Liver (tissue), 9 donors: Measurements from ENCODE around the gene LANCL3. TPM values are rescaled to one million over a fixed set of nuclear protein-coding genes. Genes with fewer than 3 reads are reported as not detected.

Experiments
- DNase-seq: peaks from one replicate; pipeline ENCODE4 v3.0.0-alpha.2; 2017; ENCODE audit warnings: low spot score
- H3K27ac ChIP-seq, 2 donors: one replicate each; pipeline ENCODE4 v1.7.0; 2013; ENCODE audit warnings: inconsistent platforms in 2 of 2, low read length in 2 of 2, control low read depth in 1 of 2, low read depth in 1 of 2, mild to moderate bottlenecking in 1 of 2
- H3K27me3 ChIP-seq, 4 donors: one replicate each; pipeline versions ENCODE4 v1.6.1 to v1.7.0; 2013; ENCODE audit warnings: low read length in 3 of 4, inconsistent platforms in 1 of 4, mild to moderate bottlenecking in 1 of 4, moderate library complexity in 1 of 4; ENCODE audit not compliant: control insufficient read depth in 4 of 4, insufficient read depth in 4 of 4
- H3K36me3 ChIP-seq, 4 donors: one replicate each; pipeline versions ENCODE4 v1.6.1 to v1.7.0; 2013; ENCODE audit warnings: low read length in 3 of 4, mild to moderate bottlenecking in 3 of 4, low read depth in 1 of 4, moderate library complexity in 1 of 4; ENCODE audit not compliant: control insufficient read depth in 4 of 4, insufficient read depth in 3 of 4
- H3K4me1 ChIP-seq, 4 donors: one replicate each; pipeline versions ENCODE4 v1.6.1 to v1.7.0; 2013; ENCODE audit warnings: low read length in 3 of 4, mild to moderate bottlenecking in 3 of 4, moderate library complexity in 1 of 4; ENCODE audit not compliant: control insufficient read depth in 4 of 4, insufficient read depth in 4 of 4
- H3K4me3 ChIP-seq, 3 donors: one replicate each; pipeline versions ENCODE4 v1.6.1 to v1.7.0; 2013; ENCODE audit warnings: low read length in 3 of 3, control low read depth in 1 of 3, low read depth in 1 of 3, mild to moderate bottlenecking in 1 of 3
- H3K9ac ChIP-seq, 2 donors: one replicate each; pipeline ENCODE4 v1.7.0; 2013; ENCODE audit warnings: low read length in 2 of 2, mild to moderate bottlenecking in 2 of 2, moderate library complexity in 2 of 2, control low read depth in 1 of 2, low read depth in 1 of 2
- H3K9me3 ChIP-seq, 4 donors: one replicate each; pipeline versions ENCODE4 v1.6.1 to v1.7.0; 2013; ENCODE audit warnings: low read length in 3 of 4; ENCODE audit not compliant: control insufficient read depth in 4 of 4
- EGR1 ChIP-seq, 2 donors: IDR thresholded peaks; 2 replicates each; pipeline ENCODE4 v1.6.1; 2016 to 2018; ENCODE audit warnings: antibody characterized with exemption in 2 of 2, low read depth in 2 of 2
- FOXA1 ChIP-seq: IDR thresholded peaks from 2 replicates; pipeline ENCODE4 v1.6.1; 2016; ENCODE audit warnings: antibody characterized with exemption
- FOXA2 ChIP-seq: IDR thresholded peaks from 2 replicates; pipeline ENCODE4 v1.6.1; 2016; ENCODE audit warnings: antibody characterized with exemption
- GABPA ChIP-seq, 2 donors: IDR thresholded peaks in 1 of 2; conservative IDR thresholded peaks in 1 of 2; 2 replicates each; pipeline ENCODE4 v1.6.1; 2016; ENCODE audit warnings: antibody characterized with exemption in 2 of 2, mild to moderate bottlenecking in 1 of 2, moderate library complexity in 1 of 2
- HNF4A ChIP-seq, 2 donors: conservative IDR thresholded peaks; 2 replicates each; pipeline ENCODE4 v1.6.1; 2016; ENCODE audit warnings: antibody characterized with exemption in 2 of 2, mild to moderate bottlenecking in 2 of 2
- JUND ChIP-seq, 2 donors: IDR thresholded peaks; 2 replicates each; pipeline ENCODE4 v1.6.1; 2016; ENCODE audit warnings: antibody characterized with exemption in 2 of 2
- NR2F2 ChIP-seq: IDR thresholded peaks from 2 replicates; pipeline ENCODE4 v1.6.1; 2016; ENCODE audit warnings: antibody characterized with exemption
- RAD21 ChIP-seq, 2 donors: IDR thresholded peaks; 2 replicates each; pipeline ENCODE4 v1.6.1; 2016; ENCODE audit warnings: antibody characterized with exemption in 2 of 2, mild to moderate bottlenecking in 2 of 2
- RXRA ChIP-seq, 2 donors: IDR thresholded peaks; 2 replicates each; pipeline ENCODE4 v1.6.1; 2017 to 2018; ENCODE audit warnings: antibody characterized with exemption in 2 of 2, mild to moderate bottlenecking in 1 of 2
- SP1 ChIP-seq: IDR thresholded peaks from 2 replicates; pipeline ENCODE4 v1.6.1; 2018; ENCODE audit warnings: antibody characterized with exemption, mild to moderate bottlenecking
- TAF1 ChIP-seq: conservative IDR thresholded peaks from 2 replicates; pipeline ENCODE4 v1.6.1; 2016; ENCODE audit warnings: antibody characterized with exemption, mild to moderate bottlenecking
- YY1 ChIP-seq: IDR thresholded peaks from 2 replicates; pipeline ENCODE4 v1.6.1; 2016; ENCODE audit warnings: antibody characterized with exemption, mild to moderate bottlenecking
- WGBS: extraction: QIAGEN DNeasy Blood & Tissue Kit; methylation state at CpG from one replicate; pipeline ENCODE4 v1.1.7; 2013; 5-methylcytosine and 5-hydroxymethylcytosine counted together
- polyA plus RNA-seq, 2 donors: library from polyadenylated mRNA; stranded (reverse) in 1 of 2; unstranded in 1 of 2; fragments of 200-250 nt in 1 of 2; fragments of >200 nt in 1 of 2; fragmentation: Nextera tagmentation in 1 of 2; extraction: Ambion mirVana in 1 of 2; gene quantifications; one replicate each; pipeline versions ENCODE4 v1.2.1 to v1.2.3, GENCODE V29; 2013 to 2015
- total RNA-seq, 2 donors: library from RNA; depleted of rRNA; stranded (reverse); fragments of >200 nt; gene quantifications; one replicate each; pipeline ENCODE4 v1.2.3, GENCODE V29; 2014
- TF ChIP-seq, protein P1 (sequence below): fragments of 150-350 bp; IDR thresholded peaks from 2 replicates; pipeline ENCODE4 v1.5.1; 2017; ENCODE audit warnings: improper control_type of control experiment, low read depth, low read length; ENCODE audit not compliant: missing input control
- TF ChIP-seq, protein P2 (sequence below): IDR thresholded peaks from 2 replicates; pipeline ENCODE4 v1.6.1; 2016; ENCODE audit warnings: antibody characterized with exemption
- TF ChIP-seq, protein P3 (sequence below): IDR thresholded peaks from 2 replicates; pipeline ENCODE4 v1.6.1; 2016; ENCODE audit warnings: antibody characterized with exemption
- TF ChIP-seq, protein P4 (sequence below): IDR thresholded peaks from 2 replicates; pipeline ENCODE4 v1.6.1; 2016; ENCODE audit warnings: antibody characterized with exemption
- TF ChIP-seq, protein P5 (sequence below): IDR thresholded peaks from 2 replicates; pipeline ENCODE4 v1.6.1; 2016; ENCODE audit warnings: antibody characterized with exemption, mild to moderate bottlenecking
- donor health status: healthy.
- donor health status: healthy.
- donor health status: healthy.
- donor health status: healthy.
- donor health status: healthy.

The LANCL3 gene
- total and polyA plus RNA-seq, 4 donors: under 0.01 to 2.1 (median 0.01) TPM; not detected in 1

DNA sequence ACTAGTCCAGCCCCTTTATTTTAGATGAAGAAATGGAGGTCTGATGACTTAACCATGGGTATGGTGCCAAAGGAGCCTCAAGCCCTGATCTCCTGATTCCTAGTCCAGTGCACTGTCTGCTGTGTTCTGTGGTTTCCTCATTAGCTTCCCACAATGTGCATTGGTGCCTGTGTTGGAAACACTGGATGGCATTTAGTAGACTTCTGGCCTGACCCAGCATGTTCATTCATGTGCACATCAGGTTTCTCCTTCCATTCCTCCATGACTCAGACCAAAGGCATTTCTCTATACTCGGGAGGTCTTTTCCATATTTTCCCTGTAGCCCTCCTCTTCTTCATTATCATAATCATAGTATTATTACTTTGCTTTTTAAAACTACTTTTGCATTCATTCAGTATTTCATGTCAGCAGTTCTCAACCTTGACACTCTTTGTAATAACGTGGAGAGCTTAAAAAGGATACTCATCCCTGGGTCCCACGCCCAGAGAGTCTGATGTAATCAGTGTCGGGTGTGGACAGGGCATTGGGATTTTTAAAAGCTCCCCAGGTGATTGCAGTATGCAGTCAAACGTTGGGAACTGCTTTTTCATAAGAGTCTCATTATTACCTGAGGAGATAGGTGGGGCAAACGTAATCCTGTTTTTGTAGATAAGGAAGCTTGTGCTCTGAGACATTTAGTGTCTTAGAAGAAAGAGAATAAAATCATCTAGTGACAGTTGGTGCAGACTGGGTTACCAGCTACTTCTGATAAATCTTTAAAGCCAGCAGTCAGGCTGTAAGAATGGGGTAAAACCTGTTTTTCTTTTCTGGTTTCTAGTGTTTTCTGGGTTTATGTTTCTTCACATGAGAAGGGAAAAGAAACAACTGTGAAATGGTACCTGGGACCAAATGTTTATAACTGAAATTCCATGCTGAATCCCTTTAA lies 73.2 kb downstream of the LANCL3 start:
- 62% methylated on average over 6 of the region's 6 CpGs for WGBS
- no peak for TF ChIP-seq FOXA2
- TF ChIP-seq YY1: no peak
- TF ChIP-seq HNF4A (conservative IDR thresholded peaks at IDR 0.05): no peak
- TF ChIP-seq, protein P1, sequence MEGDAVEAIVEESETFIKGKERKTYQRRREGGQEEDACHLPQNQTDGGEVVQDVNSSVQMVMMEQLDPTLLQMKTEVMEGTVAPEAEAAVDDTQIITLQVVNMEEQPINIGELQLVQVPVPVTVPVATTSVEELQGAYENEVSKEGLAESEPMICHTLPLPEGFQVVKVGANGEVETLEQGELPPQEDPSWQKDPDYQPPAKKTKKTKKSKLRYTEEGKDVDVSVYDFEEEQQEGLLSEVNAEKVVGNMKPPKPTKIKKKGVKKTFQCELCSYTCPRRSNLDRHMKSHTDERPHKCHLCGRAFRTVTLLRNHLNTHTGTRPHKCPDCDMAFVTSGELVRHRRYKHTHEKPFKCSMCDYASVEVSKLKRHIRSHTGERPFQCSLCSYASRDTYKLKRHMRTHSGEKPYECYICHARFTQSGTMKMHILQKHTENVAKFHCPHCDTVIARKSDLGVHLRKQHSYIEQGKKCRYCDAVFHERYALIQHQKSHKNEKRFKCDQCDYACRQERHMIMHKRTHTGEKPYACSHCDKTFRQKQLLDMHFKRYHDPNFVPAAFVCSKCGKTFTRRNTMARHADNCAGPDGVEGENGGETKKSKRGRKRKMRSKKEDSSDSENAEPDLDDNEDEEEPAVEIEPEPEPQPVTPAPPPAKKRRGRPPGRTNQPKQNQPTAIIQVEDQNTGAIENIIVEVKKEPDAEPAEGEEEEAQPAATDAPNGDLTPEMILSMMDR: no peak
- TF ChIP-seq, protein P2, sequence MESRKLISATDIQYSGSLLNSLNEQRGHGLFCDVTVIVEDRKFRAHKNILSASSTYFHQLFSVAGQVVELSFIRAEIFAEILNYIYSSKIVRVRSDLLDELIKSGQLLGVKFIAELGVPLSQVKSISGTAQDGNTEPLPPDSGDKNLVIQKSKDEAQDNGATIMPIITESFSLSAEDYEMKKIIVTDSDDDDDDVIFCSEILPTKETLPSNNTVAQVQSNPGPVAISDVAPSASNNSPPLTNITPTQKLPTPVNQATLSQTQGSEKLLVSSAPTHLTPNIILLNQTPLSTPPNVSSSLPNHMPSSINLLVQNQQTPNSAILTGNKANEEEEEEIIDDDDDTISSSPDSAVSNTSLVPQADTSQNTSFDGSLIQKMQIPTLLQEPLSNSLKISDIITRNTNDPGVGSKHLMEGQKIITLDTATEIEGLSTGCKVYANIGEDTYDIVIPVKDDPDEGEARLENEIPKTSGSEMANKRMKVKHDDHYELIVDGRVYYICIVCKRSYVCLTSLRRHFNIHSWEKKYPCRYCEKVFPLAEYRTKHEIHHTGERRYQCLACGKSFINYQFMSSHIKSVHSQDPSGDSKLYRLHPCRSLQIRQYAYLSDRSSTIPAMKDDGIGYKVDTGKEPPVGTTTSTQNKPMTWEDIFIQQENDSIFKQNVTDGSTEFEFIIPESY: no peak
- TF ChIP-seq, protein P3, sequence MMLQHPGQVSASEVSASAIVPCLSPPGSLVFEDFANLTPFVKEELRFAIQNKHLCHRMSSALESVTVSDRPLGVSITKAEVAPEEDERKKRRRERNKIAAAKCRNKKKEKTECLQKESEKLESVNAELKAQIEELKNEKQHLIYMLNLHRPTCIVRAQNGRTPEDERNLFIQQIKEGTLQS: no peak
- no peak for TF ChIP-seq JUND (IDR thresholded peaks at IDR 0.05)
- TF ChIP-seq EGR1 (IDR thresholded peaks at IDR 0.05; ENCODE audit: low read depth in 2 of 2): no peak
- TF ChIP-seq, protein P4, sequence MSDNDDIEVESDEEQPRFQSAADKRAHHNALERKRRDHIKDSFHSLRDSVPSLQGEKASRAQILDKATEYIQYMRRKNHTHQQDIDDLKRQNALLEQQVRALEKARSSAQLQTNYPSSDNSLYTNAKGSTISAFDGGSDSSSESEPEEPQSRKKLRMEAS: no peak
- TF ChIP-seq NR2F2: no peak
- TF ChIP-seq TAF1: no peak
- TF ChIP-seq GABPA (IDR thresholded peaks at IDR 0.05 in 1 of 2, conservative IDR thresholded peaks at IDR 0.05 in 1 of 2): no peak
- no peak for TF ChIP-seq RXRA (IDR thresholded peaks at IDR 0.05)
- no peak for TF ChIP-seq FOXA1
- TF ChIP-seq RAD21 (IDR thresholded peaks at IDR 0.05): no peak
- TF ChIP-seq SP1: no peak
- TF ChIP-seq, protein P5, sequence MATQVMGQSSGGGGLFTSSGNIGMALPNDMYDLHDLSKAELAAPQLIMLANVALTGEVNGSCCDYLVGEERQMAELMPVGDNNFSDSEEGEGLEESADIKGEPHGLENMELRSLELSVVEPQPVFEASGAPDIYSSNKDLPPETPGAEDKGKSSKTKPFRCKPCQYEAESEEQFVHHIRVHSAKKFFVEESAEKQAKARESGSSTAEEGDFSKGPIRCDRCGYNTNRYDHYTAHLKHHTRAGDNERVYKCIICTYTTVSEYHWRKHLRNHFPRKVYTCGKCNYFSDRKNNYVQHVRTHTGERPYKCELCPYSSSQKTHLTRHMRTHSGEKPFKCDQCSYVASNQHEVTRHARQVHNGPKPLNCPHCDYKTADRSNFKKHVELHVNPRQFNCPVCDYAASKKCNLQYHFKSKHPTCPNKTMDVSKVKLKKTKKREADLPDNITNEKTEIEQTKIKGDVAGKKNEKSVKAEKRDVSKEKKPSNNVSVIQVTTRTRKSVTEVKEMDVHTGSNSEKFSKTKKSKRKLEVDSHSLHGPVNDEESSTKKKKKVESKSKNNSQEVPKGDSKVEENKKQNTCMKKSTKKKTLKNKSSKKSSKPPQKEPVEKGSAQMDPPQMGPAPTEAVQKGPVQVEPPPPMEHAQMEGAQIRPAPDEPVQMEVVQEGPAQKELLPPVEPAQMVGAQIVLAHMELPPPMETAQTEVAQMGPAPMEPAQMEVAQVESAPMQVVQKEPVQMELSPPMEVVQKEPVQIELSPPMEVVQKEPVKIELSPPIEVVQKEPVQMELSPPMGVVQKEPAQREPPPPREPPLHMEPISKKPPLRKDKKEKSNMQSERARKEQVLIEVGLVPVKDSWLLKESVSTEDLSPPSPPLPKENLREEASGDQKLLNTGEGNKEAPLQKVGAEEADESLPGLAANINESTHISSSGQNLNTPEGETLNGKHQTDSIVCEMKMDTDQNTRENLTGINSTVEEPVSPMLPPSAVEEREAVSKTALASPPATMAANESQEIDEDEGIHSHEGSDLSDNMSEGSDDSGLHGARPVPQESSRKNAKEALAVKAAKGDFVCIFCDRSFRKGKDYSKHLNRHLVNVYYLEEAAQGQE: no peak
- no peak for DNase-seq

More for the DNA sequence above, 73.2 kb downstream of the LANCL3 start:
- H3K9ac ChIP-seq: no peak overlapping the region
- no peaks in the 10 kb centered on the region for H3K9me3 ChIP-seq
- no peak overlapping the region for H3K27ac ChIP-seq
- H3K4me1 ChIP-seq: no peaks in the 10 kb centered on the region
- no peaks in the 10 kb centered on the region for H3K36me3 ChIP-seq
- H3K27me3 ChIP-seq: peaks cover 0 to 3% (median 0%) of the 10 kb centered on the region in 4 donors
- no peak overlapping the region for H3K4me3 ChIP-seq
